Head of caudate nucleus (tissue), 42 donors: ENCODE measurements around the gene ACD.

ENCODE experiments used
- DNase-seq, 42 donors: peaks; one replicate each; pipeline versions ENCODE4 v3.0.0 to v3.0.0-alpha.2; 2020 to 2021; ENCODE audit warnings: mixed read lengths in 7 of 42
- intact Hi-C: fragments of 100-400 bp; cut with DNase I; formaldehyde crosslinking; loops from one replicate; pipeline ENCODE4 v1.15.0; 2022

The ACD gene

GRCh38 chr16:67665598-67665997 lies 5.5 kb upstream of the ACD start:
- intact Hi-C loops, result loop anchor here (5.0 kb wide), 1 partner anchor 143 kb away; no protein-coding TSS in a partner anchor
- no peak for DNase-seq

- no peak for DNase-seq
- intact Hi-C loops, result loop anchor here (5.0 kb wide), 1 partner anchor 143 kb away; no protein-coding TSS in a partner anchor
Observed at GRCh38 chr16:67664871-67665270, 4.8 kb upstream of the ACD start.

- no peak for DNase-seq
- intact Hi-C loops, result no loop called here
Observed at GRCh38 chr16:67664258-67664657, 4.2 kb upstream of the ACD start.

- DNase-seq, result no peak
- intact Hi-C loops, result no loop called here
Observed at GRCh38 chr16:67663877-67664222, 3.8 kb upstream of the ACD start.

GRCh38 chr16:67663151-67663876 lies 3.3 kb upstream of the ACD start:
- intact Hi-C loops, result no loop called here
- DNase-seq, result peak in 10 of 42 donors; percentile 22 to 60 (median 40)

GRCh38 chr16:67662653-67663010 lies 2.6 kb upstream of the ACD start:
- intact Hi-C loops, result no loop called here
- no peak for DNase-seq

GRCh38 chr16:67661886-67662652 lies 2.0 kb upstream of the ACD start:
- DNase-seq, result no peak
- intact Hi-C loops, result loop anchor here (2.0 kb wide), 1 partner anchor 99 kb away; the partner anchor contains the start of gene CTCF

GRCh38 chr16:67661101-67661761 lies 1.2 kb upstream of the ACD start:
- intact Hi-C loops, result loop anchor here (2.0 kb wide), 1 partner anchor 98 kb away; the partner anchor contains the start of gene CTCF
- peak in 7 of 42 donors; percentile 16 to 52 (median 30) for DNase-seq

- peak; percentile 92 to 99 (median 98) for DNase-seq
- intact Hi-C loops, result loop anchor here (2.0 kb wide), 1 partner anchor 98 kb away; the partner anchor contains the start of gene CTCF
Observed at GRCh38 chr16:67660564-67661028, 536 bp upstream of the ACD start, which contains the start of gene PARD6A. Gene PARD6A, plus strand, starts transcription at chr16:67660960. Its CDS starts 79 bp downstream, at chr16:67661039.

- intact Hi-C loops, result no loop called here
Observed at GRCh38 chr16:67658849-67659674, 998 bp downstream of the ACD start.

GRCh38 chr16:67657751-67658518 lies 2.1 kb downstream of the ACD start:
- intact Hi-C loops, result no loop called here
- DNase-seq, result no peak

More at GRCh38 chr16:67658849-67659674, 998 bp downstream of the ACD start:
- DNase-seq, result no peak

- DNase-seq, result no peak
- intact Hi-C loops, result no loop called here
Observed at GRCh38 chr16:67657017-67657608, 2.9 kb downstream of the ACD start.

GRCh38 chr16:67656344-67657016 lies 3.6 kb downstream of the ACD start:
- DNase-seq, result no peak
- intact Hi-C loops, result no loop called here

GRCh38 chr16:67655363-67655762 lies 4.7 kb downstream of the ACD start:
- no peak for DNase-seq
- intact Hi-C loops, result no loop called here

GRCh38 chr16:67654403-67654911 lies 5.6 kb downstream of the ACD start:
- intact Hi-C loops, result no loop called here
- peak in 7 of 42 donors; percentile 12 to 59 (median 39) for DNase-seq

- no peak for DNase-seq
- intact Hi-C loops, result no loop called here
Observed at GRCh38 chr16:67653789-67654402, 6.2 kb downstream of the ACD start.
